Measurements from ENCODE around the gene PCDHGA9.
"Not testable (repeated sequence)": the region's sequence is repeated elsewhere in the genome, so short reads cannot be mapped to it uniquely, and the experiment has no call there.

The PCDHGA9 gene

DNA sequence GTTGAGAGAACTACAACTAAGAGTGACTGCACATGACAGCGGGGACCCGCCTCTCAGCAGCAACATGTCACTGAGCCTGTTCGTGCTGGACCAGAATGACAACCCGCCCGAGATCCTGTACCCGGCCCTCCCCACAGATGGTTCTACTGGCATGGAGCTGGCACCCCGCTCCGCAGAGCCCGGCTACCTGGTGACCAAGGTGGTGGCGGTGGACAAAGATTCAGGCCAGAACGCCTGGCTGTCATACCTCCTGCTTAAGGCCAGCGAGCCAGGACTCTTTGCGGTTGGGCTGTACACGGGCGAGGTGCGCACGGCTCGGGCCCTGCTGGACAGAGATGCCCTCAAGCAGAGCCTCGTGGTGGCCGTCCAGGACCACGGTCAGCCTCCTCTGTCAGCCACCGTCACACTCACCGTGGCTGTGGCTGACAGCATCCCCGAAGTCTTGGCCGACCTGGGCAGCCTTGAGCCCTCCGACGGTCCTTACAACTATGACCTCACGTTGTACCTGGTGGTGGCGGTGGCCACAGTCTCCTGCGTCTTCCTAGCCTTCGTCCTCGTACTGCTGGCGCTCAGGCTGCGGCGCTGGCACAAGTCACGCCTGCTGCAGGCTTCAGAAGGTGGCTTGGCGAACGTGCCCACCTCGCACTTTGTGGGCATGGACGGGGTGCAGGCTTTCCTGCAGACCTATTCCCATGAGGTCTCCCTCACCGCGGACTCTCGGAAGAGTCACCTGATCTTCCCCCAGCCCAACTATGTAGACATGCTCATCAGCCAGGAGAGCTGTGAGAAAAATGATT lies 17.9 kb upstream of the PCDHGA9 start:
- DNase-seq (ENCODE audit: low spot score), result no peak

DNA sequence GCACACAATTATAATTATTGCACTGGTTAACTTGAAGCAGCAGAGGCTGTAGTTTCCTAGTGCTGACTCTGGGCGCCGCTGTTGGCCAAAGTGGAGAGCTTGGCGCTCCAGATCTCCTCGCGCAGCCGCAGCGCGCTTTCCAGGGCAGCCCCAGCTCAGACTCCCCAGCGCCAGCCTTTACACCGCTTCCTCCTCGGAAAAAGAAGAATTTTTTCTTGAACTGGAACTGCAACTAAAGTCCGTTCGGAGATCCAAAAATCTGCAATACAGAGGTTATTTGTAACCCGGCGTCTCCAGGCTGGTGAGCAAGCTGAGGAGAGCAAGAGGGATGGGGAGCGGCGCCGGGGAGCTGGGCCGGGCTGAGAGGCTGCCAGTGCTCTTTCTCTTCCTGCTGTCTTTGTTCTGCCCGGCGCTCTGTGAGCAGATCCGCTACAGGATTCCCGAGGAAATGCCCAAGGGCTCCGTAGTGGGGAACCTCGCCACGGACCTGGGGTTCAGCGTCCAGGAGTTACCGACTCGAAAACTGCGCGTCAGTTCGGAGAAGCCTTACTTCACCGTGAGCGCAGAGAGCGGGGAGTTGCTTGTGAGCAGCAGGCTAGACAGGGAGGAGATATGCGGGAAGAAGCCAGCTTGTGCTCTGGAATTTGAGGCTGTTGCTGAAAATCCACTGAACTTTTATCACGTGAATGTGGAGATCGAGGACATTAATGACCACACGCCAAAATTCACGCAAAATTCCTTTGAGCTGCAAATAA lies 14.8 kb upstream of the PCDHGA9 start, which contains the start of gene PCDHGB4:
PCDHGB4 (plus strand) TSS at position 142 of the 755 bp plus-strand sequence; CDS start at position 329, 187 bp downstream.
- peak; percentile 37 for DNase-seq (ENCODE audit: low spot score)

DNA sequence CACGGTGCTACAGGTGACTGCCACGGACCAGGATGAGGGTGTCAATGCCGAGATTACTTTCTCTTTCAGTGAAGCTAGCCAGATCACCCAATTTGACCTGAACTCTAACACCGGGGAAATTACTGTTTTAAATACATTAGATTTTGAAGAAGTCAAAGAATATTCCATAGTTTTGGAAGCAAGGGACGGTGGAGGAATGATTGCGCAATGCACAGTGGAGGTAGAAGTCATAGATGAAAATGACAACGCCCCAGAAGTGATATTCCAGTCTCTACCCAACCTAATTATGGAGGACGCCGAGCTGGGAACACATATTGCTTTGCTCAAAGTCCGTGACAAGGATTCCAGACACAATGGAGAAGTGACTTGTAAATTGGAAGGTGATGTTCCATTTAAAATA lies 13.9 kb upstream of the PCDHGA9 start:
- DNase-seq (ENCODE audit: low spot score), result no peak

DNA sequence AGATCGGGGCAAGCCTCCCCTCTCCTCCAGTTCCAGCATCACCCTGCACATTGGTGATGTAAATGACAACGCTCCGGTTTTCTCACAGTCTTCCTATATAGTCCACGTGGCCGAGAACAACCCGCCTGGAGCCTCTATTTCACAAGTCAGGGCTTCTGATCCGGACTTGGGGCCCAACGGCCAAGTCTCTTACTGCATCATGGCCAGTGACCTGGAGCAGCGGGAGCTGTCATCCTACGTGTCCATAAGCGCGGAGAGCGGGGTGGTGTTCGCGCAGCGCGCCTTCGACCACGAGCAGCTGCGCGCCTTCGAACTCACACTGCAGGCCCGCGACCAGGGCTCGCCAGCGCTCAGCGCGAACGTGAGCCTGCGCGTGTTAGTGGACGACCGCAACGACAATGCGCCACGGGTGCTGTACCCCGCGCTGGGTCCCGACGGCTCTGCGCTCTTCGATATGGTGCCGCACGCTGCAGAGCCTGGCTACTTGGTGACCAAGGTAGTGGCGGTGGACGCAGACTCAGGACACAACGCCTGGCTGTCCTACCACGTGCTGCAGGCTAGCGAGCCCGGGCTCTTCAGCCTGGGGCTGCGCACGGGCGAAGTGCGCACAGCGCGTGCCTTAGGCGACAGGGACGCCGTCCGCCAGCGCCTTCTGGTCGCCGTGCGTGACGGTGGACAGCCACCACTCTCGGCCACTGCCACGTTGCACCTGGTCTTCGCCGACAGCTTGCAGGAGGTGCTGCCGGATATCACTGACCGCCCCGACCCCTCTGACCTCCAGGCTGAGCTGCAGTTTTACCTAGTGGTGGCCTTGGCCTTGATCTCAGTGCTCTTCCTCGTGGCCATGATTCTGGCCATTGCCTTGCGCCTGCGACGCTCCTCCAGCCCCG lies 13.2 kb upstream of the PCDHGA9 start:
- DNase-seq (ENCODE audit: low spot score), result no peak

DNA sequence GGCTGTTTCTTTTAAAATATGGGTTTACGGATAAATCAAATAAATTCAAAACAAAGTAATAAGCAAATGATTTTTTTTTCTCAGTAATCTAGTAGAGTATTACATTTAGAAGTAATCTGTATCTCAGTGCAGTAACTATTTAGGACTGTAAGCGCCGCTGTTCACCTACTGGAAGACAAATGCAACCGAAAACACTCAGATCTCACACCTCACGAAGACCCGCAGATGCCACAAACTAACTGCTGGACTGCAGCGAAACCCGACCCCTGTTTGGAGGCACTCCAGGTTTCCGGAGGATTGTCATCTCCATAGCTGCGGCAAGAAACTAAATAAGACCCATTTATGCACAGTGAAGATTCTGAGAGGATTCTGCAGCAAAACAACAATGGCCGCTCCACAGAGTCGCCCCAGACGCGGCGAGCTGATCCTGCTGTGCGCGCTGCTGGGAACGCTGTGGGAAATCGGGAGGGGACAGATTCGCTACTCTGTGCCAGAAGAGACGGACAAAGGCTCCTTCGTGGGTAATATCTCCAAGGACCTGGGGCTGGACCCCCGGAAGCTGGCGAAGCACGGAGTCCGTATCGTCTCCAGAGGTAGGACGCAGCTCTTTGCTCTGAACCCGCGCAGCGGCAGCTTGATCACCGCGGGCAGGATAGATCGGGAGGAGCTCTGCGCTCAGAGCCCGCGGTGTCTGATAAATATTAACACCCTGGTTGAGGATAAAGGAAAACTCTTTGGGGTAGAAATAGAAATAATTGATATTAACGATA lies 10.0 kb upstream of the PCDHGA9 start, which contains the start of gene PCDHGA8:
PCDHGA8 (plus strand) TSS at position 205 of the 770 bp plus-strand sequence; CDS start at position 386, 181 bp downstream.
- DNase-seq (ENCODE audit: low spot score), result no peak

DNA sequence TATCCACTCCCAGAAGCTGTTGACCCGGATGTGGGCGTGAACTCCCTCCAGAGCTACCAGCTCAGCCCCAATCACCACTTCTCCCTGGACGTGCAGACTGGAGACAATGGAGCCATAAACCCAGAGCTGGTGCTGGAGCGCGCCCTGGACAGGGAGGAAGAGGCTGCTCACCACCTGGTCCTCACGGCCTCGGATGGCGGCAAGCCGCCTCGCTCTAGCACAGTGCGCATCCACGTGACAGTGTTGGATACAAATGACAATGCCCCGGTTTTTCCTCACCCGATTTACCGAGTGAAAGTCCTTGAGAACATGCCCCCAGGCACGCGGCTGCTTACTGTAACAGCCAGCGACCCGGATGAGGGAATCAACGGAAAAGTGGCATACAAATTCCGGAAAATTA lies 9.3 kb upstream of the PCDHGA9 start:
- DNase-seq (ENCODE audit: low spot score), result no peak

DNA sequence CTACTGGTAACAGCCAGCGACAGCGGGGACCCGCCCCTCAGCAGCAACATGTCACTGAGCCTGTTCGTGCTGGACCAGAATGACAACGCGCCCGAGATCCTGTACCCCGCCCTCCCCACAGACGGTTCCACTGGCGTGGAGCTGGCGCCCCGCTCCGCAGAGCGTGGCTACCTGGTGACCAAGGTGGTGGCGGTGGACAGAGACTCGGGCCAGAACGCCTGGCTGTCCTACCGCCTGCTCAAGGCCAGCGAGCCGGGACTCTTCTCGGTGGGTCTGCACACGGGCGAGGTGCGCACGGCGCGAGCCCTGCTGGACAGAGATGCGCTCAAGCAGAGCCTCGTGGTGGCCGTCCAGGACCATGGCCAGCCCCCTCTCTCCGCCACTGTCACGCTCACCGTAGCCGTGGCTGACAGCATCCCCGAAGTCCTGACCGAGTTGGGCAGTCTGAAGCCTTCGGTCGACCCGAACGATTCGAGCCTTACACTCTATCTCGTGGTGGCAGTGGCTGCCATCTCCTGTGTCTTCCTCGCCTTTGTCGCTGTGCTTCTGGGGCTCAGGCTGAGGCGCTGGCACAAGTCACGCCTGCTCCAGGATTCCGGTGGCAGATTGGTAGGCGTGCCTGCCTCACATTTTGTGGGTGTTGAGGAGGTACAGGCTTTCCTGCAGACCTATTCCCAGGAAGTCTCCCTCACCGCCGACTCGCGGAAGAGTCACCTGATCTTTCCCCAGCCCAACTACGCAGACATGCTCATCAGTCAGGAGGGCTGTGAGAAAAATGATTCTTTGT lies 8.0 kb upstream of the PCDHGA9 start:
- not testable (repeated sequence) for DNase-seq (ENCODE audit: low spot score)

DNA sequence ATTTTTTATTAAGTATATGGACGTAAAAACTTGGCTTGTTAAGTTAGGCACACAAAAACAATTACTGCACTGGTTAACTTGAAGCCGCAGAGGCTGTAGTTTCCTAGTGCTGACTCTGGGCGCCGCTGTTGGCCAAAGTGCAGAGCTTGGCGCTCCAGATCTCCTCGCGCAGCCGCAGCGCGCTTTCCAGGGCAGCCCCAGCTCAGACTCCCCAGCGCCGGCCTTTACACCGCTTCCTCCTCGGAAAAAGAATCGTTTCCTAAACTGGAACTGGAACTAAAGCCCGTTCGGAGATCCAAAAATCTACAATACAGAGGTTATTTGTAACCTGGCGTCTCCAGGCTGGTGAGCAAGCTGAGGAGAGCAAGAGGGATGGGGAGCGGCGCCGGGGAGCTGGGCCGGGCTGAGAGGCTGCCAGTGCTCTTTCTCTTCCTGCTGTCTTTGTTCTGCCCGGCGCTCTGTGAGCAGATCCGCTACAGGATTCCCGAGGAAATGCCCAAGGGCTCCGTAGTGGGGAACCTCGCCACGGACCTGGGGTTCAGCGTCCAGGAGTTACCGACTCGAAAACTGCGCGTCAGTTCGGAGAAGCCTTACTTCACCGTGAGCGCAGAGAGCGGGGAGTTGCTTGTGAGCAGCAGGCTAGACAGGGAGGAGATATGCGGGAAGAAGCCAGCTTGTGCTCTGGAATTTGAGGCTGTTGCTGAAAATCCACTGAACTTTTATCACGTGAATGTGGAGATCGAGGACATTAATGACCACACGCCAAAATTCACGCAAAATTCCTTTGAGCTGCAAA lies 4.6 kb upstream of the PCDHGA9 start, which contains the start of gene PCDHGB5:
PCDHGB5 (plus strand) TSS at position 192 of the 796 bp plus-strand sequence; CDS start at position 373, 181 bp downstream.
- not testable (repeated sequence) for DNase-seq (ENCODE audit: low spot score)

DNA sequence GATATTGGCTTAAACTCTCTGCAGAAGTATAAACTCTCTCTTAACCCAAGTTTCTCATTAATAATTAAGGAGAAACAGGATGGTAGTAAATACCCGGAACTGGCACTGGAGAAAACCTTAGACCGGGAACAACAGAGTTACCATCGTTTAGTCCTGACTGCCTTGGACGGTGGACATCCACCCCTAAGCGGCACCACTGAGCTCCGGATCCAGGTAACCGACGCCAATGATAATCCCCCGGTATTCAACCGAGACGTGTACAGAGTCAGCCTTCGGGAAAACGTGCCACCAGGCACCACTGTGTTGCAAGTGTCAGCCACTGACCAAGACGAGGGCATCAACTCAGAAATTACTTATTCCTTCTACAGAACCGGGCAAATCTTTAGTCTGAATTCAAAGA lies 4.0 kb upstream of the PCDHGA9 start:
- no peak for DNase-seq (ENCODE audit: low spot score)

DNA sequence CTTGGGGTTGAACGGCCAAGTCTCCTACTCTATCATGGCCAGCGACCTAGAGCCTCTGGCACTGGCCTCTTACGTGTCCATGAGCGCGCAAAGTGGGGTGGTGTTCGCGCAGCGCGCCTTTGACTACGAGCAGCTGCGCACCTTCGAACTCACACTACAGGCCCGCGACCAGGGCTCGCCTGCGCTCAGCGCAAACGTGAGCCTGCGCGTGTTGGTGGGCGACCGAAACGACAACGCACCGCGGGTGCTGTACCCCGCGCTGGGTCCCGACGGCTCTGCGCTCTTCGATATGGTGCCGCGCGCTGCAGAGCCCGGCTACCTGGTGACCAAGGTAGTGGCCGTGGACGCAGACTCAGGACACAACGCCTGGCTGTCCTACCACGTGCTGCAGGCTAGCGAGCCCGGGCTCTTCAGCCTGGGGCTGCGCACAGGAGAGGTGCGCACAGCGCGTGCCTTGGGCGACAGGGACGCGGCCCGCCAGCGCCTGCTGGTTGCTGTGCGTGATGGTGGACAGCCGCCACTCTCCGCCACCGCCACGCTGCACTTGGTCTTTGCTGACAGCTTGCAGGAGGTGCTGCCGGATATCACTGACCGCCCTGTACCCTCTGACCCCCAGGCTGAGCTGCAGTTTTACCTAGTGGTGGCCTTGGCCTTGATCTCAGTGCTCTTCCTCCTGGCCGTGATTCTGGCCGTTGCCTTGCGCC lies 2.9 kb upstream of the PCDHGA9 start:
- DNase-seq (ENCODE audit: low spot score), result no peak

DNA sequence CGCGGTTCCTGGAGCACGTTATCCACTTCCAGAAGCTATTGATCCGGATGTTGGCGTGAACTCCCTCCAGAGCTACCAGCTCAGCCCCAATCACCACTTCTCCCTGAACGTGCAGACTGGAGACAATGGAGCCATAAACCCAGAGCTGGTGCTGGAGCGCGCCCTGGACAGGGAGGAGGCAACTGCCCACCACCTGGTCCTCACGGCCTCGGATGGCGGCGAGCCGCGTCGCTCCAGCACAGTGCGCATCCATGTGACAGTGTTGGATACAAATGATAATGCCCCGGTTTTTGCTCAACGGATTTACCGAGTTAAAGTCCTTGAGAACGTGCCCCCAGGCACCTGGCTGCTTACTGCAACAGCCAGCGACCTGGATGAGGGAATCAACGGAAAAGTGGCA lies 809 bp downstream of the PCDHGA9 start:
- DNase-seq (ENCODE audit: low spot score), result no peak

DNA sequence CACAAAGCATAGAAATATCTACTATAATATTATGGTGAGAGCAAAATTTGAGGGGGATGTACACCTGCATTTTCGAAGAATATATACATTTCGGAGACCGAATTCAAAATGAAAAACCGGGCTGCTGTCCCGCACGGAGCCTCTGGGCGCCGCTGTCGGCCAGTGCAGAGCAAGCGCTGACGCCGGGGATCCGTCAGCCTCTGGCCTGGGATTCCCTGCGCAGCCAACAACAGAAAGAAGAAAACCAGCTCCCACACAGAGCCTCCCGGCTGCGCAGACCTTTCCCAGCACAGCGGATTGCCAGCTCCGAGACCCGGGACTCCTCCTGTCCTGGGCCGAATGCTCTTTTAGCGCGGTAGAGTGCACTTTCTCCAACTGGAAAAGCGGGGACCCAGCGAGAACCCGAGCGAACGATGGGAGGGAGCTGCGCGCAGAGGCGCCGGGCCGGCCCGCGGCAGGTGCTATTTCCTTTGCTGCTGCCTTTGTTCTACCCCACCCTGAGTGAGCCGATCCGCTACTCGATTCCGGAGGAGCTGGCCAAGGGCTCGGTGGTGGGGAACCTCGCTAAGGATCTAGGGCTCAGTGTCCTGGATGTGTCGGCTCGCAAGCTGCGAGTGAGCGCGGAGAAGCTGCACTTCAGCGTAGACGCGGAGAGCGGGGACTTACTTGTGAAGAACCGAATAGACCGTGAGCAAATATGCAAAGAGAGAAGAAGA lies 5.4 kb downstream of the PCDHGA9 start, which contains the start of gene PCDHGB6:
PCDHGB6 (plus strand) TSS at position 232 of the 716 bp plus-strand sequence; CDS start at position 414, 182 bp downstream.
- peak; percentile 77 for DNase-seq (ENCODE audit: low spot score)

DNA sequence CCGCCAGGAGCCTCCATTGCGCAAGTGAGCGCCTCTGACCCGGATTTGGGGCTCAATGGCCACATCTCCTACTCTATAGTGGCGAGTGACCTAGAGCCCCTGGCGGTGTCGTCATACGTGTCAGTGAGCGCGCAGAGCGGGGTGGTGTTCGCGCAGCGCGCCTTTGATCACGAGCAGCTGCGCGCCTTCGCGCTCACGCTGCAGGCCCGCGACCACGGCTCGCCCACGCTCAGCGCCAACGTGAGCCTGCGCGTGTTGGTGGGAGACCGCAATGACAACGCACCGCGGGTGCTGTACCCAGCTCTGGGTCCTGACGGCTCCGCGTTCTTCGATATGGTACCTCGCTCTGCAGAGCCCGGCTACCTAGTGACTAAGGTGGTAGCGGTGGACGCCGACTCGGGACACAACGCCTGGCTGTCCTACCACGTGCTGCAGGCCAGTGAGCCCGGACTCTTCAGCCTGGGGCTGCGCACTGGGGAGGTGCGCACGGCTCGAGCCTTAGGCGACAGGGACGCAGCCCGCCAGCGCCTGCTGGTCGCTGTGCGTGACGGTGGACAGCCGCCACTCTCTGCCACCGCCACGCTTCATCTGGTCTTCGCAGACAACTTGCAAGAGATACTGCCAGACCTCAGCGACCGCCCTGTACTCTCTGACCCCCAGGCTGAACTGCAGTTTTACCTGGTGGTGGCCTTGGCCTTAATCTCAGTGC lies 7.2 kb downstream of the PCDHGA9 start:
- DNase-seq (ENCODE audit: low spot score), result no peak

DNA sequence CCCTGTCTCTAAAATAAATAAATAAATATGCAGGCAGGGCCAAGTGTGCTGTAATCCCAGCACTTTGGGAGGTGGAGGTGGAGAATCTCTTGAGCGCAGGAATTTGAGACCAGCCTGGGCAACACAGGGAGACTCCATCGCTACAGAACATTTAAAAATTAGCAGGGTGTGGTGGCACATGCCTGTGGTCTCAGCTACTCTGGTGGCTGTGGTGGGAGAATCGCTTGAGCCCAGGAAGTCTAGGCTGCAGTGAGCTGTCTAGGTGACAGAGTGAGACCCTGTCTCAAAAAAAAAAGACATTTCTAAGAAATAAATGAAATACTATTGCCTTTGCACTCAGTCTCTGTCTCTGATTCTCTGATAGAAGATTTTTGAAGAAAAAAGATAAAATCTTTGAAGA lies 9.0 kb downstream of the PCDHGA9 start:
- no peak for DNase-seq (ENCODE audit: low spot score)

DNA sequence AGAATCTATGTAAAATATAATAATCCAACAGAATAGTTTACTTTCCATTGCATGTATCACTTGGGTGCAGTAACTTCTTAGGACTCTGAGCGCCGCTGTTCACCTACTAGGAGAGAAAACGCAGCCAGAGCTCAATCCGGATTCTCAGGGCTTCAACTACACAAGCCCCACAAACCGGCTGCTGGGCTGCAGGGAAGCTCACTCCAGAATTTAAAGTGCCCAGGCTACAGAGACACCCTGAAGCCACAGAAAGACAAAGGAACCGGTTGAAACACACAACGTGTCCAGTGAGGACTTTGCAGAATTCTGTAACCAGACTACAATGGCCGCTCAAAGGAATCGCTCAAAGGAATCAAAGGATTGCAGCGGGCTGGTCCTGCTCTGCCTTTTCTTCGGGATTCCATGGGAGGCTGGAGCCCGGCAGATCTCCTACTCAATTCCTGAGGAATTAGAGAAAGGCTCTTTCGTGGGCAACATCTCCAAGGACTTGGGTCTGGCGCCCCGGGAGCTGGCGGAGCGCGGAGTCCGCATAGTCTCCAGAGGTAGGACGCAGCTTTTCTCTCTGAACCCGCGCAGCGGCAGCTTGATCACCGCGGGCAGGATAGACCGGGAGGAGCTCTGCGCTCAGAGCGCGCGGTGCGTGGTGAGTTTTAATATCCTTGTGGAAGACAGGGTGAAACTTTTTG lies 10.4 kb downstream of the PCDHGA9 start, which contains the start of gene PCDHGA10:
PCDHGA10 (plus strand) TSS at position 134 of the 686 bp plus-strand sequence; CDS start at position 323, 189 bp downstream.
- peak; percentile 67 for DNase-seq (ENCODE audit: low spot score)

DNA sequence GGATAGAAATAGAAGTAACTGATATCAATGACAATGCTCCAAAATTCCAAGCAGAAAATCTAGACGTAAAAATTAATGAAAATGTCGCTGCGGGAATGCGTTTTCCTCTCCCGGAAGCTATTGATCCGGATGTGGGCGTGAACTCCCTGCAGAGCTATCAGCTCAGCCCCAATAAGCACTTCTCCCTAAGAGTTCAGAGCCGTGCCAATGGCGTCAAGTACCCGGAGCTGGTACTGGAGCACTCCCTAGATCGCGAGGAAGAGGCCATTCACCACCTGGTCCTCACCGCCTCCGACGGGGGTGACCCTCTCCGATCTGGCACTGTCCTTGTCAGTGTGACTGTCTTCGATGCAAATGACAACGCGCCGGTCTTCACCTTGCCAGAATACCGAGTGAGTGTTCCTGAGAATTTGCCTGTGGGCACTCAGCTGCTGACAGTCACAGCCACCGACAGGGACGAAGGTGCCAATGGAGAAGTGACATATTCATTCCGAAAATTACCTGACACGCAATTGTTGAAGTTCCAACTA lies 11.0 kb downstream of the PCDHGA9 start:
- DNase-seq (ENCODE audit: low spot score), result no peak

All from iPS-NIHi11 (cell line).